GM12878 (cell line): ENCODE data around the gene LIMS1. TPM values are rescaled to one million over a fixed set of nuclear protein-coding genes. Genes with fewer than 3 reads are reported as not detected.

Experiments
- ATAC-seq: fragments of 200-7000 bp; cut with Tn5 transposase; 3 replicates; pipeline ENCODE4 v1.9.1; 2020; ENCODE audit warnings: mild to moderate bottlenecking, moderate library complexity
- BruUV-seq: library from RNA; stranded (reverse); fragments of 400-500 nt; replicated peaks from 2 replicates; lab custom pipeline; 2021; lab: Mats Ljungman, UMichigan
- CTCF ChIA-PET: fragments of 300-600 bp; sonication (Branson Sonifier 250); formaldehyde crosslinking; extraction: SDS; loops from one replicate; lab custom pipeline; 2021; ENCODE audit warnings: inconsistent platforms; lab: Yijun Ruan, JAX
- POLR2A ChIA-PET: fragments of 350-600 bp; formaldehyde crosslinking; extraction: SDS; loops from one replicate; lab custom pipeline; 2021; ENCODE audit warnings: inconsistent platforms; lab: Charles Lee
- RAD21 ChIA-PET: fragments of 300-600 bp; sonication (Branson Sonifier 250); formaldehyde crosslinking; loops from one replicate; lab custom pipeline; 2023; ENCODE audit warnings: antibody characterized with exemption; ENCODE audit not compliant: unreplicated experiment; lab: Charles Lee
- SMC1A ChIA-PET: fragments of 300-600 bp; sonication (Branson Sonifier 250); formaldehyde crosslinking; loops from one replicate; lab custom pipeline; 2023; ENCODE audit not compliant: unreplicated experiment, uncharacterized antibody; lab: Charles Lee
- DNase-seq: peaks from one replicate; pipeline ENCODE4 v3.0.0-alpha.2; 2011; ENCODE audit warnings: low read depth, low spot score
- FAIRE-seq: peaks from 3 replicates; lab custom pipeline; 2011; peaks lifted over from hg19 to GRCh38; lab: Jason Lieb, UNC
- H2AFZ ChIP-seq: 2 replicates; pipeline ENCODE4 v1.6.0; 2011; ENCODE audit warnings: low read depth, low read length, control low read depth; ENCODE audit not compliant: control insufficient read depth
- H3K27ac ChIP-seq: 2 replicates; pipeline ENCODE4 v1.5.1; 2011; ENCODE audit warnings: control low read depth; ENCODE audit not compliant: control insufficient read depth, insufficient read depth
- H3K27me3 ChIP-seq, 2 experiments: replicated peaks in 1 of 2; 2 replicates each; pipeline versions ENCODE4 v1.6.0 to v1.6.1; 2011; ENCODE audit warnings: low read length in 1 of 2; ENCODE audit not compliant: control insufficient read depth in 2 of 2, insufficient read depth in 2 of 2
- H3K36me3 ChIP-seq, 2 experiments: 2 replicates each; pipeline ENCODE4 v1.5.1; 2011; ENCODE audit warnings: low read length in 1 of 2; ENCODE audit not compliant: control insufficient read depth in 2 of 2, insufficient read depth in 2 of 2
- H3K4me1 ChIP-seq: 2 replicates; pipeline ENCODE4 v1.6.1; 2011; ENCODE audit warnings: mild to moderate bottlenecking, low read length, moderate library complexity, mixed read lengths; ENCODE audit not compliant: control insufficient read depth, insufficient read depth
- H3K4me2 ChIP-seq: 2 replicates; pipeline ENCODE4 v1.6.0; 2011; ENCODE audit warnings: control low read depth; ENCODE audit not compliant: control insufficient read depth, insufficient read depth
- H3K4me3 ChIP-seq: fragments of 200-600 bp; sonication (generic); 2 replicates; pipeline ENCODE4 v1.5.1; 2016
- H3K79me2 ChIP-seq: 2 replicates; pipeline ENCODE4 v1.6.0; 2011; ENCODE audit warnings: low read length; ENCODE audit not compliant: control insufficient read depth, insufficient read depth
- H3K9ac ChIP-seq: 2 replicates; pipeline ENCODE4 v1.8.0; 2011; ENCODE audit warnings: low read length, control low read depth, mixed read lengths; ENCODE audit not compliant: control insufficient read depth, insufficient read depth
- H3K9me3 ChIP-seq: replicated peaks from 3 replicates; pipeline ENCODE4 v1.5.1; 2011; ENCODE audit warnings: mild to moderate bottlenecking, low read length; ENCODE audit not compliant: control insufficient read depth, insufficient read depth
- H4K20me1 ChIP-seq: 2 replicates; pipeline ENCODE4 v1.6.0; 2011; ENCODE audit not compliant: control insufficient read depth, insufficient read depth
- BCL3 ChIP-seq: IDR thresholded peaks from 2 replicates; pipeline ENCODE4 v1.6.1; 2011; ENCODE audit warnings: borderline replicate concordance, low read depth, mild to moderate bottlenecking, moderate library complexity, low read length; ENCODE audit not compliant: insufficient read depth, poor library complexity, severe bottlenecking
- GABPA ChIP-seq: IDR thresholded peaks from 2 replicates; pipeline ENCODE4 v1.6.1; 2014; ENCODE audit warnings: antibody characterized with exemption, low read depth, mild to moderate bottlenecking, inconsistent platforms
- GATAD2B ChIP-seq: fragments of 450-650 bp; conservative IDR thresholded peaks from 2 replicates; pipeline ENCODE4 v1.6.1; 2017; ENCODE audit warnings: low read depth, mild to moderate bottlenecking, moderate library complexity
- HSF1 ChIP-seq: fragments of 150-350 bp; IDR thresholded peaks from 2 replicates; pipeline ENCODE4 v1.6.1; 2014; ENCODE audit warnings: mild to moderate bottlenecking, low read depth, low read length
- IKZF2 ChIP-seq, 2 experiments: fragments of 450-650 bp; IDR thresholded peaks; 2 replicates each; pipeline ENCODE4 v1.6.1; 2017; ENCODE audit warnings: mild to moderate bottlenecking in 2 of 2, moderate library complexity in 2 of 2
- NFIC ChIP-seq: IDR thresholded peaks from 2 replicates; pipeline ENCODE4 v1.6.1; 2012; ENCODE audit warnings: low read depth, mild to moderate bottlenecking, inconsistent platforms, low read length, moderate library complexity
- POLR2A ChIP-seq: IDR thresholded peaks from 2 replicates; pipeline ENCODE4 v1.6.1; 2011; ENCODE audit warnings: low read depth, mild to moderate bottlenecking, low read length
- RAD21 ChIP-seq: IDR thresholded peaks from 2 replicates; pipeline ENCODE4 v1.6.1; 2011; ENCODE audit warnings: mild to moderate bottlenecking, low read depth, low read length, moderate library complexity; ENCODE audit not compliant: insufficient read depth
- RELB ChIP-seq: fragments of 450-650 bp; IDR thresholded peaks from 2 replicates; pipeline ENCODE4 v1.6.1; 2017; ENCODE audit warnings: low read depth, mild to moderate bottlenecking, moderate library complexity
- RUNX3 ChIP-seq: IDR thresholded peaks from 2 replicates; pipeline ENCODE4 v1.6.1; 2012; ENCODE audit warnings: low read length, inconsistent platforms
- SMC3 ChIP-seq: IDR thresholded peaks from 2 replicates; pipeline ENCODE4 v1.6.1; 2011; ENCODE audit warnings: low read length, improper control_type of control experiment, borderline replicate concordance
- ZNF274 ChIP-seq: IDR thresholded peaks from one replicate; pipeline ENCODE4 v1.8.0; 2011; ENCODE audit not compliant: insufficient read length, insufficient read depth
- ZNF687 ChIP-seq: fragments of 450-650 bp; IDR thresholded peaks from 2 replicates; pipeline ENCODE4 v1.6.1; 2017; ENCODE audit warnings: mild to moderate bottlenecking, moderate library complexity
- WGBS: methylation state at CpG from one replicate; pipeline ENCODE4 v1.1.6; 2016; ENCODE audit warnings: low lambda C conversion rate; ENCODE audit not compliant: insufficient replicate concordance, insufficient coverage; ENCODE audit errors: missing lambda C conversion rate; 5-methylcytosine and 5-hydroxymethylcytosine counted together
- in situ Hi-C: fragments of 300-500 bp; cut with MboI; formaldehyde crosslinking; loops from 9 replicates; pipeline ENCODE4 v1.14.3; 2018; ENCODE audit warnings: mixed read lengths
- intact Hi-C: fragments of 100-400 bp; cut with micrococcal nuclease; formaldehyde crosslinking; loops from one replicate; pipeline ENCODE4 v1.14.2; 2022; ENCODE audit not compliant: unreplicated experiment
- polyA plus RNA-seq, 11 experiments: library from polyadenylated mRNA; depleted of rRNA in 4 of 11; unstranded in 6 of 11; stranded (reverse) in 5 of 11; fragments of >200 nt; fragmentation: Nextera tagmentation in 4 of 11; fragmentation: Illumina TruSeq in 1 of 11; extraction: Ambion mirVana in 4 of 11; extraction: Trizol in 1 of 11; gene quantifications; 1 replicate in 1 of 11; 2 replicates in 10 of 11; pipeline versions ENCODE4 v1.2.1 to v1.2.3, GENCODE V29; 2011 to 2016; ENCODE audit warnings: inconsistent platforms in 2 of 11, missing spikeins in 2 of 11, low read depth in 1 of 11
- total RNA-seq, 4 experiments: library from RNA; depleted of rRNA in 3 of 4; stranded (reverse); fragments of >200 nt in 3 of 4; fragmentation: Illumina TruSeq in 1 of 4; extraction: Trizol in 1 of 4; gene quantifications; 2 replicates each; pipeline versions ENCODE4 v1.2.1 to v1.2.3, GENCODE V29; 2013 to 2021

The LIMS1 gene
- total and polyA plus RNA-seq, 10 of the 15 experiments (the other 5 are each of a cell fraction or from before 2014, with no cell fraction given) = 15.7 to 98.1 (median 43.9) TPM

- intact Hi-C loops = no loop called here
- in situ Hi-C loops = no loop called here
- no peaks in the 10 kb centered on the region; the same call in 2 of the 3 replicates for H3K9me3 ChIP-seq
- H3K4me1 ChIP-seq = no peaks in the 10 kb centered on the region
- H3K9ac ChIP-seq = no peak overlapping the region
- no TSS peak for BruUV-seq
- no peaks in the 10 kb centered on the region for H3K36me3 ChIP-seq
- no peaks in the 10 kb centered on the region for H4K20me1 ChIP-seq
- no peak overlapping the region for H3K27ac ChIP-seq
- ATAC-seq (no peak), DNase-seq (no peak), FAIRE-seq (no peak)
- SMC1A ChIA-PET = no interaction called here
- POLR2A ChIA-PET = no interaction called here
- RAD21 ChIA-PET = no interaction called here
- H3K4me3 ChIP-seq = no peak overlapping the region
- 44% methylated on average over 3 of the region's 3 CpGs for WGBS
- H3K4me2 ChIP-seq = no peak overlapping the region
- CTCF ChIA-PET = interaction anchor here (1.6 kb wide), 1 partner anchor 13 kb away, joined by 4 read pairs; no protein-coding TSS in a partner anchor
- H2AFZ ChIP-seq = no peak overlapping the region
- no peaks in the 10 kb centered on the region for H3K27me3 ChIP-seq
- H3K79me2 ChIP-seq = no peaks in the 10 kb centered on the region
- TF ChIP-seq RUNX3 = no peak
- no peak for TF ChIP-seq HSF1
- TF ChIP-seq GABPA = no peak
- no peak for TF ChIP-seq BCL3
- TF ChIP-seq ZNF274 = no peak
- no peak for TF ChIP-seq GATAD2B
- no peak for TF ChIP-seq NFIC
- no peak for TF ChIP-seq RAD21
- no peak for TF ChIP-seq IKZF2 (IDR thresholded peaks at IDR 0.05)
- no peak for TF ChIP-seq RELB
- no peak for TF ChIP-seq SMC3
- TF ChIP-seq POLR2A = no peak
- TF ChIP-seq ZNF687 = no peak
Measured at GRCh38 chr2:108701208-108701607, 166.9 kb downstream of the LIMS1 start.
